ENCODE data around the gene ZNF282.

Gene ZNF282

DNA sequence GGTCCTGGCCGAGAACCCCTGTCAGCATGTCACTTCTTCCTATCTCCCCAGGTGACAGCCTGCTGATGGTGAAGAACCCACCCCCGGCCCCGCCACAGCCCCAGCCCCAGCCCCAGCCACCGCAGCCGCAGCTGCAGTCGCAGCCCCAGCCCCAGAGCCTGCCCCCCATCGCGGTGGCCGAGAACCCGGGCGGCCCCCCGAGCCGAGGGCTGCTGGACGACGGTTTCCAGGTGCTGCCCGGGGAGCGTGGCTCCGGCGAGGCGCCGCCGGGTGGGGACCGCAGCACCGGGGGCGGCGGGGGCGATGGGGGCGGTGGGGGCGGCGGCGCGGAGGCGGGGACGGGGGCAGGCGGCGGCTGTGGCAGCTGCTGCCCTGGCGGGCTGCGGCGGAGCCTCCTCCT is 28.4 kb downstream of the ZNF282 start:
- Histone ChIP-seq H3K27ac (ENCODE audit: extremely low read depth, low read depth, low read length) (no peak overlapping the region), H3K9me3 (ENCODE audit: control insufficient read depth, insufficient read depth, low read depth, low read length) (no peaks in the 10 kb centered on the region), H3K4me3 (ENCODE audit: low read depth, low read length) (no peak overlapping the region), H3K36me3 (ENCODE audit: control insufficient read depth in 2 of 2, insufficient read depth in 1 of 2, low read length in 2 of 2) (peaks cover 11 to 63% of the 10 kb centered on the region in 2 experiments; a peak in 2 of 3 replicates), H3K4me1 (ENCODE audit: control insufficient read depth, insufficient read depth, low read length) (no peaks in the 10 kb centered on the region)
- TF ChIP-seq, protein P1, sequence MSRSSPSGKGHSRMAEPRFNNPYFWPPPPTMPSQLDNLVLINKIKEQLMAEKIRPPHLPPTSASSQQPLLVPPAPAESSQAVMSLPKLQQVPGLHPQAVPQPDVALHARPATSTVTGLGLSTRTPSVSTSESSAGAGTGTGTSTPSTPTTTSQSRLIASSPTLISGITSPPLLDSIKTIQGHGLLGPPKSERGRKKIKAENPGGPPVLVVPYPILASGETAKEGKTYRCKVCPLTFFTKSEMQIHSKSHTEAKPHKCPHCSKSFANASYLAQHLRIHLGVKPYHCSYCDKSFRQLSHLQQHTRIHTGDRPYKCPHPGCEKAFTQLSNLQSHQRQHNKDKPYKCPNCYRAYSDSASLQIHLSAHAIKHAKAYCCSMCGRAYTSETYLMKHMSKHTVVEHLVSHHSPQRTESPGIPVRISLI (tag by site-specific recombination; IDR thresholded peaks at IDR 0.05), result no peak
- TF ChIP-seq ZNF501 (tag by site-specific recombination; IDR thresholded peaks at IDR 0.05) (no peak), ZNF777 (tag by site-specific recombination; IDR thresholded peaks at IDR 0.05; ENCODE audit: borderline replicate concordance) (no peak), ZNF155 (tag by site-specific recombination; IDR thresholded peaks at IDR 0.05) (no peak), ZBTB21 (tag by site-specific recombination; IDR thresholded peaks at IDR 0.05) (no peak), KLF8 (tag by site-specific recombination; IDR thresholded peaks at IDR 0.05) (no peak), ZXDB (tag by site-specific recombination; IDR thresholded peaks at IDR 0.05) (no peak), ZNF311 (tag by site-specific recombination; IDR thresholded peaks at IDR 0.05; ENCODE audit: borderline replicate concordance) (no peak), YY1 (tag by site-specific recombination; IDR thresholded peaks at IDR 0.05) (no peak), ZBTB7A (tag by site-specific recombination; IDR thresholded peaks at IDR 0.05; ENCODE audit: low read depth) (no peak)
- TF ChIP-seq, protein P2, sequence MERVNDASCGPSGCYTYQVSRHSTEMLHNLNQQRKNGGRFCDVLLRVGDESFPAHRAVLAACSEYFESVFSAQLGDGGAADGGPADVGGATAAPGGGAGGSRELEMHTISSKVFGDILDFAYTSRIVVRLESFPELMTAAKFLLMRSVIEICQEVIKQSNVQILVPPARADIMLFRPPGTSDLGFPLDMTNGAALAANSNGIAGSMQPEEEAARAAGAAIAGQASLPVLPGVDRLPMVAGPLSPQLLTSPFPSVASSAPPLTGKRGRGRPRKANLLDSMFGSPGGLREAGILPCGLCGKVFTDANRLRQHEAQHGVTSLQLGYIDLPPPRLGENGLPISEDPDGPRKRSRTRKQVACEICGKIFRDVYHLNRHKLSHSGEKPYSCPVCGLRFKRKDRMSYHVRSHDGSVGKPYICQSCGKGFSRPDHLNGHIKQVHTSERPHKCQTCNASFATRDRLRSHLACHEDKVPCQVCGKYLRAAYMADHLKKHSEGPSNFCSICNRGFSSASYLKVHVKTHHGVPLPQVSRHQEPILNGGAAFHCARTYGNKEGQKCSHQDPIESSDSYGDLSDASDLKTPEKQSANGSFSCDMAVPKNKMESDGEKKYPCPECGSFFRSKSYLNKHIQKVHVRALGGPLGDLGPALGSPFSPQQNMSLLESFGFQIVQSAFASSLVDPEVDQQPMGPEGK (tag by site-specific recombination; IDR thresholded peaks at IDR 0.05), result no peak
- TF ChIP-seq, protein P3, sequence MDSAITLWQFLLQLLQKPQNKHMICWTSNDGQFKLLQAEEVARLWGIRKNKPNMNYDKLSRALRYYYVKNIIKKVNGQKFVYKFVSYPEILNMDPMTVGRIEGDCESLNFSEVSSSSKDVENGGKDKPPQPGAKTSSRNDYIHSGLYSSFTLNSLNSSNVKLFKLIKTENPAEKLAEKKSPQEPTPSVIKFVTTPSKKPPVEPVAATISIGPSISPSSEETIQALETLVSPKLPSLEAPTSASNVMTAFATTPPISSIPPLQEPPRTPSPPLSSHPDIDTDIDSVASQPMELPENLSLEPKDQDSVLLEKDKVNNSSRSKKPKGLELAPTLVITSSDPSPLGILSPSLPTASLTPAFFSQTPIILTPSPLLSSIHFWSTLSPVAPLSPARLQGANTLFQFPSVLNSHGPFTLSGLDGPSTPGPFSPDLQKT (IDR thresholded peaks at IDR 0.05; ENCODE audit: borderline replicate concordance, low read depth, low read length), result no peak
- TF ChIP-seq, protein P4, sequence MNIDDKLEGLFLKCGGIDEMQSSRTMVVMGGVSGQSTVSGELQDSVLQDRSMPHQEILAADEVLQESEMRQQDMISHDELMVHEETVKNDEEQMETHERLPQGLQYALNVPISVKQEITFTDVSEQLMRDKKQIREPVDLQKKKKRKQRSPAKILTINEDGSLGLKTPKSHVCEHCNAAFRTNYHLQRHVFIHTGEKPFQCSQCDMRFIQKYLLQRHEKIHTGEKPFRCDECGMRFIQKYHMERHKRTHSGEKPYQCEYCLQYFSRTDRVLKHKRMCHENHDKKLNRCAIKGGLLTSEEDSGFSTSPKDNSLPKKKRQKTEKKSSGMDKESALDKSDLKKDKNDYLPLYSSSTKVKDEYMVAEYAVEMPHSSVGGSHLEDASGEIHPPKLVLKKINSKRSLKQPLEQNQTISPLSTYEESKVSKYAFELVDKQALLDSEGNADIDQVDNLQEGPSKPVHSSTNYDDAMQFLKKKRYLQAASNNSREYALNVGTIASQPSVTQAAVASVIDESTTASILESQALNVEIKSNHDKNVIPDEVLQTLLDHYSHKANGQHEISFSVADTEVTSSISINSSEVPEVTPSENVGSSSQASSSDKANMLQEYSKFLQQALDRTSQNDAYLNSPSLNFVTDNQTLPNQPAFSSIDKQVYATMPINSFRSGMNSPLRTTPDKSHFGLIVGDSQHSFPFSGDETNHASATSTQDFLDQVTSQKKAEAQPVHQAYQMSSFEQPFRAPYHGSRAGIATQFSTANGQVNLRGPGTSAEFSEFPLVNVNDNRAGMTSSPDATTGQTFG (tag by site-specific recombination; IDR thresholded peaks at IDR 0.05; ENCODE audit: borderline replicate concordance), result no peak
- TF ChIP-seq, protein P5, sequence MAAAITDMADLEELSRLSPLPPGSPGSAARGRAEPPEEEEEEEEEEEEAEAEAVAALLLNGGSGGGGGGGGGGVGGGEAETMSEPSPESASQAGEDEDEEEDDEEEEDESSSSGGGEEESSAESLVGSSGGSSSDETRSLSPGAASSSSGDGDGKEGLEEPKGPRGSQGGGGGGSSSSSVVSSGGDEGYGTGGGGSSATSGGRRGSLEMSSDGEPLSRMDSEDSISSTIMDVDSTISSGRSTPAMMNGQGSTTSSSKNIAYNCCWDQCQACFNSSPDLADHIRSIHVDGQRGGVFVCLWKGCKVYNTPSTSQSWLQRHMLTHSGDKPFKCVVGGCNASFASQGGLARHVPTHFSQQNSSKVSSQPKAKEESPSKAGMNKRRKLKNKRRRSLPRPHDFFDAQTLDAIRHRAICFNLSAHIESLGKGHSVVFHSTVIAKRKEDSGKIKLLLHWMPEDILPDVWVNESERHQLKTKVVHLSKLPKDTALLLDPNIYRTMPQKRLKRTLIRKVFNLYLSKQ (tag by site-specific recombination; IDR thresholded peaks at IDR 0.05; ENCODE audit: borderline replicate concordance), result no peak
- TF ChIP-seq, protein P6, sequence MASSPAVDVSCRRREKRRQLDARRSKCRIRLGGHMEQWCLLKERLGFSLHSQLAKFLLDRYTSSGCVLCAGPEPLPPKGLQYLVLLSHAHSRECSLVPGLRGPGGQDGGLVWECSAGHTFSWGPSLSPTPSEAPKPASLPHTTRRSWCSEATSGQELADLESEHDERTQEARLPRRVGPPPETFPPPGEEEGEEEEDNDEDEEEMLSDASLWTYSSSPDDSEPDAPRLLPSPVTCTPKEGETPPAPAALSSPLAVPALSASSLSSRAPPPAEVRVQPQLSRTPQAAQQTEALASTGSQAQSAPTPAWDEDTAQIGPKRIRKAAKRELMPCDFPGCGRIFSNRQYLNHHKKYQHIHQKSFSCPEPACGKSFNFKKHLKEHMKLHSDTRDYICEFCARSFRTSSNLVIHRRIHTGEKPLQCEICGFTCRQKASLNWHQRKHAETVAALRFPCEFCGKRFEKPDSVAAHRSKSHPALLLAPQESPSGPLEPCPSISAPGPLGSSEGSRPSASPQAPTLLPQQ (tag by site-specific recombination; IDR thresholded peaks at IDR 0.05), result no peak
- ChIA-PET POLR2A (no interaction called here), CTCF (no interaction called here)

DNA sequence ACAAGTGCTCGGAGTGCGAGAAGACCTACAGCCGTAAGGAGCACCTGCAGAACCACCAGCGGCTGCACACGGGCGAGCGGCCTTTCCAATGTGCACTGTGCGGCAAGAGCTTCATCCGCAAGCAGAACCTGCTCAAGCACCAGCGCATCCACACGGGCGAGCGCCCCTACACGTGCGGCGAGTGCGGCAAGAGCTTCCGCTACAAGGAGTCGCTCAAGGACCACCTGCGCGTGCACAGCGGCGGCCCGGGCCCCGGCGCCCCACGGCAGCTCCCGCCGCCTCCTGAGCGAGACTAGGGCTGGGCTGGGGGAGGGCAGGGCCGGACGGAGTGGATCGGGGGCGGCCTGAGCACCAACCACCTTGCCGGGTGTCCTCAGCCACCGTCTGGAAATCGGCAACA is 29.0 kb downstream of the ZNF282 start:
- ChIA-PET POLR2A (no interaction called here), CTCF (no interaction called here)
- Histone ChIP-seq H3K27ac (ENCODE audit: extremely low read depth, low read depth, low read length) (no peak overlapping the region), H3K4me3 (ENCODE audit: low read depth, low read length) (no peak overlapping the region), H3K4me1 (ENCODE audit: control insufficient read depth, insufficient read depth, low read length) (no peaks in the 10 kb centered on the region), H3K36me3 (ENCODE audit: control insufficient read depth in 2 of 2, insufficient read depth in 1 of 2, low read length in 2 of 2) (peaks cover 11 to 57% of the 10 kb centered on the region in 2 experiments; a peak in 2 of 3 replicates), H3K9me3 (ENCODE audit: control insufficient read depth, insufficient read depth, low read depth, low read length) (no peaks in the 10 kb centered on the region)
- TF ChIP-seq, protein P7, sequence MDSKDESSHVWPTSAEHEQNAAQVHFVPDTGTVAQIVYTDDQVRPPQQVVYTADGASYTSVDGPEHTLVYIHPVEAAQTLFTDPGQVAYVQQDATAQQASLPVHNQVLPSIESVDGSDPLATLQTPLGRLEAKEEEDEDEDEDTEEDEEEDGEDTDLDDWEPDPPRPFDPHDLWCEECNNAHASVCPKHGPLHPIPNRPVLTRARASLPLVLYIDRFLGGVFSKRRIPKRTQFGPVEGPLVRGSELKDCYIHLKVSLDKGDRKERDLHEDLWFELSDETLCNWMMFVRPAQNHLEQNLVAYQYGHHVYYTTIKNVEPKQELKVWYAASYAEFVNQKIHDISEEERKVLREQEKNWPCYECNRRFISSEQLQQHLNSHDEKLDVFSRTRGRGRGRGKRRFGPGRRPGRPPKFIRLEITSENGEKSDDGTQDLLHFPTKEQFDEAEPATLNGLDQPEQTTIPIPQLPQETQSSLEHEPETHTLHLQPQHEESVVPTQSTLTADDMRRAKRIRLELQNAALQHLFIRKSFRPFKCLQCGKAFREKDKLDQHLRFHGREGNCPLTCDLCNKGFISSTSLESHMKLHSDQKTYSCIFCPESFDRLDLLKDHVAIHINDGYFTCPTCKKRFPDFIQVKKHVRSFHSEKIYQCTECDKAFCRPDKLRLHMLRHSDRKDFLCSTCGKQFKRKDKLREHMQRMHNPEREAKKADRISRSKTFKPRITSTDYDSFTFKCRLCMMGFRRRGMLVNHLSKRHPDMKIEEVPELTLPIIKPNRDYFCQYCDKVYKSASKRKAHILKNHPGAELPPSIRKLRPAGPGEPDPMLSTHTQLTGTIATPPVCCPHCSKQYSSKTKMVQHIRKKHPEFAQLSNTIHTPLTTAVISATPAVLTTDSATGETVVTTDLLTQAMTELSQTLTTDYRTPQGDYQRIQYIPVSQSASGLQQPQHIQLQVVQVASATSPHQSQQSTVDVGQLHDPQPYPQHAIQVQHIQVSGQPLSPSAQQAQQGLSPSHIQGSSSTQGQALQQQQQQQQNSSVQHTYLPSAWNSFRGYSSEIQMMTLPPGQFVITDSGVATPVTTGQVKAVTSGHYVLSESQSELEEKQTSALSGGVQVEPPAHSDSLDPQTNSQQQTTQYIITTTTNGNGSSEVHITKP (tag by site-specific recombination; IDR thresholded peaks at IDR 0.05), result no peak
- TF ChIP-seq ZNF776 (tag by site-specific recombination; IDR thresholded peaks at IDR 0.05; ENCODE audit: borderline replicate concordance) (no peak), ZNF37A (tag by site-specific recombination; IDR thresholded peaks at IDR 0.05) (no peak)

All from HEK293 (cell line).